C1 segment of cervical spinal cord (tissue), 14 donors: ENCODE data around the gene SREBF2.

Source experiments
- DNase-seq, 14 donors: peaks; one replicate each; lab custom pipeline; 2025; lab: John Stamatoyannopoulos, UW

Gene SREBF2

DNA sequence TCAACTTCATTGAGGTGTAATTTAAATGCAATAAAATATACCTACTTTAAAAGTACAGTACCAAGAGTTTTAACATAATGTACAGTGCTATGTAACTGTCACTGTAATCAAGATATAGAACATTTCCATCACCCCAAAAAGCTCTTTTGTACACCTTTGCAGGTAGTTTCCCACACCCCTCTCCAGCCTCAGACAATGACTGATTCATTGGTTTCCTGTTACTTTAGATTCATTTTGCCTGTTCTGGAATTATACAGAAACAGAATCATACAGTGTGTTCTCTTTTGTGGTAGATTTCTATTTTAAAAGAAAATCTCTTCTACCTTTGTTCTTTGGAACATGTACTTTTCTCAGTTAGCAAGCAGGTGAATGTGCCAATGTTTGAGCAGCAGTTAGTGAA lies 43.8 kb downstream of the SREBF2 start:
- DNase-seq = no peak

DNA sequence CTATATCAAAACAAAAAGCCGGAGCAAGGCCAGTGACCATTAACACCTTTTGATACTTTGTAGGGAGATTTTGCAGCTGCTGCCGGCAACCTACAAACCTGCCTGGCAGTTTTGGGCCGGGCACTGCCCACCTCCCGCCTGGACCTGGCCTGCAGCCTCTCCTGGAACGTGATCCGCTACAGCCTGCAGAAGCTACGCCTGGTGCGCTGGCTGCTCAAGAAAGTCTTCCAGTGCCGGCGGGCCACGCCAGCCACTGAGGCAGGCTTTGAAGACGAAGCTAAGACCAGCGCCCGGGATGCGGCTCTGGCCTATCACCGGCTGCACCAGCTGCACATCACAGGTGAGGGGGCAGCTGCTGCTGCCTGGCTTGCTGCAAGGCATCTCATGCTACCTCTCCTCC lies 47.7 kb downstream of the SREBF2 start:
- peak in 1 of 14 donors; percentile 19 for DNase-seq

GRCh38 chr22:41883400-41883799 lies 50.5 kb downstream of the SREBF2 start:
- DNase-seq = peak in 1 of 14 donors; percentile 36

DNA sequence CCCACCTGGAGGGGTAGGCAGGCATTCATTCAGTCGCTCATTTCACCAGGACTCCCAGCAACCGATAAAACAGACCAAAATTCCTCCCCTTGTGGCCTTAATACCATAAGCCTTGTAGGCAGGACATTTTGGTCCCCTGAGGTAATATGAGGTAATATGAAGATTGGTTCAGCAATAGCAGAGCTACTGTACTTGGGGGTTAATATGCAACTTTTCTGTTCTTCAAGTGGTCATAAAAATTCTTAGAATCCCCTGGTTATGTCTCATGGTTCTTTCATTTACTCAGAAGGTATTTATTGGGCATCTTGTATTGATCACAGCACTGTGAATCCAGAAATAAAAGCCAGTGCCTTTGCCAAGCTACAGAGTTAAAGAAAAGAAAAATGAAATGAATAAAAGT lies 52.2 kb downstream of the SREBF2 start:
- DNase-seq = no peak

DNA sequence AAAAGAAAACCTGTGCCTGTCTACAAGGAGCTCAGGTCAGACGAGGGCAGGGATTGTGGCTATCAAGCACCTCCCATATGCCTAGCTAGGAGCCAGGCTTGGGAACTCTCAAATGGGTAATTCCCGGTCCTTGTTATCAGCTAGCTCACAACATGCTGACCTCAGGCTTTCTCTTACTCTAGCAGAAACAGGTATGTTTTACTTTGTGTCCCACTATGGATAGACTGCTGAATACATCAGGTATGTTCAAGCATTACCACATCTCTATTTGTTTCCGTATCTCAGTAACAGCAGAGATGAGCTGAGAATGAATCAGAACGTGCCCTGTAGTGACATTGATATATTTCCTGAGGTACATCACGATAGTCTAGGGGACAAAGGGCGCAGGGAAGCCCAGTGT lies 52.6 kb downstream of the SREBF2 start:
- DNase-seq = no peak

- no peak for DNase-seq
These were observed 55.8 kb downstream of the SREBF2 start for GRCh38 chr22:41888627-41889200.

GRCh38 chr22:41891407-41891806 lies 58.5 kb downstream of the SREBF2 start:
- DNase-seq = peak in 1 of 14 donors; percentile 9

- no peak for DNase-seq
These were observed 59.8 kb downstream of the SREBF2 start for GRCh38 chr22:41892721-41893120.

GRCh38 chr22:41893591-41894375 lies 60.9 kb downstream of the SREBF2 start:
- DNase-seq = no peak

DNA sequence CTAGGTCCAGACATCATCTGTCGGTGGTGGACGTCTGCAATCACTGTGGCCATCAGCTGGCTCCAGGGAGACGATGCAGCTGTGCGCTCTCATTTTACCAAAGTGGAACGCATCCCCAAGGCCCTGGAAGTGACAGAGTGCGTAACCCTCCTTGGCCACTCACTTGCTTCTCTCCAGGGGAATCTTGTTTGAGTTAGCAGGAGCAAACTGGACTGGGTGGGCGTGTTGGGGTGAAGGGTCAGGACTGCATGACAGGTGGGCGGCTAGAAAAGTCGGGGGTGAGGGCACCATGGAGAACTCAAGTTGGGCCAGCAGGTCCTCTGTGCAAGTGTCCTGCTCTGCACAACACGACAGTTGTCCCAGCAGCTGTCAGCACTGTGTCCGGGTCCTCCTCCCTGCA lies 65.7 kb downstream of the SREBF2 start:
- DNase-seq = no peak

- no peak for DNase-seq
These were observed 66.2 kb downstream of the SREBF2 start for GRCh38 chr22:41899110-41899509.

DNA sequence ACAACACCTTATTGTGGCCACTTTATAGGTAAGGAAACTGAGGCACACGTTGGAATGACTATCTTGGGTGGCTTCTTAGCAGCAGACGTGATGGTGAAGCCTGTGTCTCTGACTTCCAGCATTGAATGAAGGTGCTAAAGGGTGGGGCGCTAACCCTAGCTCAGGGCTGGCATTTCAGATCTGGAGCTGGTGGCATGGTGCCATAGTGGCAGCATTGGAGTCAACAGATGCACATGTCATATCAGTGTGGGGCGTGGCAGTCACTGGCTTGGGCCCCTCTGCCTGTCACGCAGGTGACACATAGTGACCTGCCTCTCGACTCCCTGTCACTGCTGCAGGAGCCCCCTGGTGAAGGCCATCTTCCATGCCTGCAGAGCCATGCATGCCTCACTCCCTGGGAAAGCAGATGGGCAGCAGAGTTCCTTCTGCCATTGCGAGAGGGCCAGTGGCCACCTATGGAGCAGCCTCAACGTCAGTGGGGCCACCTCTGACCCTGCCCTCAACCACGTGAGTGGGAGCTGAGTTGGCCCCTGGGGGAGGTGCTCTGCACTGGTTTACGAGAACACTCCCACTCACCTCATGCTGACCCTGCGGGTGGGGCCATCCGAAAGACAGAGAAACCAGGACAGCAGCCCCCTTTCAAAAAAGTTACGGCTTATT lies 67.2 kb downstream of the SREBF2 start:
- peak in 1 of 14 donors; percentile 18 for DNase-seq

DNA sequence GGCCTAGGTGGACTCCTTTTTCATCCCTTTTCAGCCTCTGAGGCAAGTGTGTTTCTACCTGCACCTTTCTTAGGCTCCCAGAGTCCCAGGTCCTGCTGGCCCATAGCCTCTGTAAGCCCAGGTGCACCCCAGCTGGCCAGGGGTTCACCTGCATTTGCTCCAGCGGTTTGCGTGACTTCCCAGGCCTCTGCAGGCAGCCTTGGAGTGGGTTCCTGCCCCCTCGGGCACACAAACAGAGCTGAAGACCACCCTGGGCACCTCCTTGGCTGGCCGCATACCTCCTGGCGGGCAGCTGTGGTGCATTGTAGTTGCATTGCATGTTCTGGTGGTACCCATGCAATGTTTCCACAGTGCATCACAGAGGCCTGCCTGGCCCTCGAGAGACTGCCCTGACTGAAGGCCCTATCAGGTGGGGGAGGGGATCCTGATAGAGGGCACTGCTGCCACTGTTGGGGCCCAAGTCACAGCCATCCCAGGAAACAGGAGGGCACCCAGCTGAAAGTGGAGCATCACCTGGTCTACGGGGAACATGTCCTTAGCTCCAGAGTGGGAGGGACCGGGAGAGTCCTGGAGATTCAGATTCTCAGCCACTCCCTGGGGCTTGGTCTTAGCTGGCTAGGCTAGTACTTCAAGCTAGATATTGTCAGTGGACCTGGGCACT lies 67.9 kb downstream of the SREBF2 start:
- no peak for DNase-seq

- DNase-seq = no peak
These were observed 69.1 kb downstream of the SREBF2 start for GRCh38 chr22:41902016-41902415.

GRCh38 chr22:41902932-41903421 lies 70.1 kb downstream of the SREBF2 start:
- DNase-seq = peak in 3 of 14 donors; percentile 31 to 96 (median 54)

DNA sequence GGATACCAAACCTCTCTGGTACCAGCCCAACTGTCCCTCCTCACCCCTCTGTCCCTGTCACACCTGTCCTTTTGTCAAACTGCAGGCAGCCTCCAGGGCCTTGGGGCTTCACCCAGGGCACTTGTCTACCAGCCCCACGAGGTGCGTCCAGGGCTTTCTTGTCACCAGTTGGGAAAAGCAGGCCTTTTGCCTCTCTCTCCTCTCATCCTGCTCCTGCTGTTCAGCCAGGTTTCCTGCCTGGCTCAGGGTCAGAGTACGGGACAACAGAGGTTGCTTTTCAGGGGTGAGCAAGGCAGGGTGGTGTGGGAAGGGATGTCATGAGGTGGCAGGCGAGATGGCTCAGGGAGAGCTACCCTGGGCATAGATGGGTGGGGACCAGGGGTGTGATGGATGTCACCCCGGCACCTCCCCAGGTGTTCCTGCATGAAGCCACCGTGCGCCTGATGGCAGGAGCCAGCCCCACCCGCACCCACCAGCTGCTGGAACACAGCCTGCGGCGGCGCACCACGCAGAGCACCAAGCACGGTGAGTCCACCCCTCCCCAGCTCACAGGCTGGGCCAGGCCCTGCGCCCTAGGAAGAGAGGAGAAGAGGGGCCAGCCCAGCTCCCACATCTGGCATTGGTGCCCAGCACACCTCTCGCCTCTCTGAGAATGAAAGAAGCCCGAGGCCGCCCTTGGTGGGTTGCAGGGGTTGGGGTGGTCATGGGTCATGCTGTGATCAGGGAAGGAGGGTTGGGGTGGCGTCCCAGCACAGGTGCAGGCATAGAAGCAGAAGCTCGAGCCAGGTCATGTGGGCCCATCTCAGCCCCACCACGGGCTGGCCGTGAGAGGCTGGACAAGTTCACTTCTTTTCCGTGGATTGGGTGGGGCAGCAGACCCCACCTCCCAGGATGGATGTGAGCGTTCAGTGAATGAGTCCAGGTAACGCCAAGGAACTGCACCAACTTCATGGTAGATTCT lies 71.8 kb downstream of the SREBF2 start:
- DNase-seq = peak in 1 of 14 donors; percentile 40

GRCh38 chr22:41905411-41906202 lies 72.7 kb downstream of the SREBF2 start:
- no peak for DNase-seq

DNA sequence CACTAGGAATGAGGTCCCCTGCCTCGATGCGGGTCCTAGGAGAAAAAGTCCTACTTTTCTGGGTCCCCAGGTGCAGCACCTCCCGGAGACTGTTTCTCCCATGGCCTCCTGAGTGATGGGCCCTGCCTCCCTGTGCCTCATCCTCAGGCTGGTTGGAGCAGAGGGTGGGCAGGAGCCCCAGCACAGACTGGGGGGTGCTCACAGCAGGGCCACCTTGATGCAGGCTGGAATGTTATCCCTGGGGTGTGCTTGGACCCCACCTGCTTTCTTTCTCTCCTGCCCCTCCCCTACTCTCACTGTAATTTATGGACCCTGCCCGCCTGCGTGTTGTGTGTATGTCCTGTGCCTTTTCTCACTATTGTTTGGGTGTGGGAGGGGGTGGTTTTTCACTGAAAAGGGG lies 73.9 kb downstream of the SREBF2 start:
- DNase-seq = no peak

DNA sequence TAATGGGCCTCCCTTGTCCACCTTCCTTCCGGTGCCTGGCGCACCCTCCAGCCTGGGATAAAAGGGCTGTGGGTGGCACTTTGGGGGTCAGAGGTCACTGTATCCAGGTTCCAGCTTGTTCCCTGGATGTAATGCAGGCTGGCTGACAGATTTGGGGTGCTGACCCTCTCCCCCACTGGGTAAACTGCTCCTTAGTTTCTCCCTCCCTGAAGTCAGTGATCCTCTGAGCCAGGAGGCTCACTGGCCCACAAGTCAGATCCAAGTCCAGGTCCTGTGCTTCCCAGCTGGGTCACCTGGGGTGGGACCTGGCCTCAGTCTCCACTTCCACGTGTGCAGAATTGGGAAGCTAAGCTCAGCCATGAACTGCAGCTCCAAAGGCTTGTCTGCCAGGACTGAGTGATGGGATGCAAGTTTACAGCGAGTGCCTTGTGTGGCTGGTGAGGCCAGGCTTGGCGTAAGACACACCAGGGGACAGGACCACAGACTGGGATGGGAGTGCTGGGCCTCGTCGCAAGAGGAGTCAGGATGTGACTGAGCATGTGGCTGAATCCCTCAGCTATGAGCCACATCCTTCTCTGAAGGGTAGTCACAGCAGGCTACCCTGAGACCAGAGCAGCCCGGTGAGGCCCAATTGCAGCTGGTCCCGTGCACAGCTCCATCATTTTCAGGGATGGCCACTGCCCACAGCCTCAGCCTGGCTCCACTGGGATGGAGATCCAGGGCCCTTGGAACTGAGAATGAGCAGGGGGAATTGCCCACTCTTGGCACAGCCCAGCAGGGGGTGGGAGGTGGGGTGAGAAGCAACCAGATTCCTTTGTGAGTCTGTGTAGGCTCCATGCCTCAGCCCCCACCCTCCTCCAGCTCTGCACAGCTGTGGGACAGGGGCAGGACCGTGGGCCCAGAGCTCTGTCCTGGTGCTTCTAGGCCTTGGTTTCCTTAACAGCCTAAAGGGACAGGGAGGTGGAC lies 74.8 kb downstream of the SREBF2 start:
- DNase-seq = no peak
